DOHH2 (cell line): Measurements from ENCODE around the gene HDC.

ENCODE experiments used
- H3F3A ChIP-seq: fragments of 200-600 bp; sonication (generic), shearing (Covaris generic); 2 replicates; pipeline ENCODE4 v1.6.0; 2016; ENCODE audit warnings: antibody characterized with exemption, mild to moderate bottlenecking; ENCODE audit not compliant: control insufficient read depth, insufficient read depth
- H3K27ac ChIP-seq: fragments of 200-600 bp; sonication (generic); 2 replicates; pipeline ENCODE4 v1.5.1; 2014; ENCODE audit warnings: low read depth, mild to moderate bottlenecking, low read length, moderate library complexity
- H3K27me3 ChIP-seq: fragments of 200-600 bp; sonication (generic); 2 replicates; pipeline ENCODE4 v1.6.1; 2014; ENCODE audit warnings: mild to moderate bottlenecking, low read length, mixed read lengths; ENCODE audit not compliant: control insufficient read depth
- H3K36me3 ChIP-seq: fragments of 200-600 bp; sonication (generic); 2 replicates; pipeline ENCODE4 v1.6.1; 2014; ENCODE audit warnings: mild to moderate bottlenecking, low read length, moderate library complexity, mixed read lengths; ENCODE audit not compliant: control insufficient read depth
- H3K4me1 ChIP-seq: fragments of 200-600 bp; sonication (generic); 2 replicates; pipeline ENCODE4 v1.6.1; 2014; ENCODE audit warnings: mild to moderate bottlenecking, low read length, mixed read lengths; ENCODE audit not compliant: control insufficient read depth
- H3K4me2 ChIP-seq: fragments of 200-600 bp; sonication (generic); 2 replicates; pipeline ENCODE4 v1.6.0; 2014; ENCODE audit warnings: mild to moderate bottlenecking, low read length, moderate library complexity
- H3K4me3 ChIP-seq: fragments of 200-600 bp; sonication (generic); 2 replicates; pipeline ENCODE4 v1.5.1; 2014; ENCODE audit warnings: mild to moderate bottlenecking, low read length, mixed read lengths
- H3K79me2 ChIP-seq: fragments of 200-600 bp; sonication (generic); 2 replicates; pipeline ENCODE4 v1.6.1; 2014; ENCODE audit warnings: mild to moderate bottlenecking, low read length, mixed read lengths; ENCODE audit not compliant: control insufficient read depth
- H3K9me2 ChIP-seq: fragments of 200-600 bp; sonication (generic); replicated peaks from 2 replicates; pipeline ENCODE4 v1.6.1; 2014; ENCODE audit warnings: mild to moderate bottlenecking, low read length, mixed read lengths; ENCODE audit not compliant: control insufficient read depth
- H3K9me3 ChIP-seq: fragments of 200-600 bp; sonication (generic); 2 replicates; pipeline ENCODE4 v1.6.1; 2014; ENCODE audit warnings: antibody characterized with exemption, low read length, mixed read lengths; ENCODE audit not compliant: control insufficient read depth, insufficient read depth
- H4K20me1 ChIP-seq: fragments of 200-600 bp; sonication (generic); 2 replicates; pipeline ENCODE4 v1.6.0; 2014; ENCODE audit warnings: low read depth, mild to moderate bottlenecking, antibody characterized with exemption, low read length, moderate library complexity; ENCODE audit not compliant: control insufficient read depth, insufficient read depth
- CTCF ChIP-seq: fragments of 200-600 bp; sonication (generic); IDR thresholded peaks from one replicate; pipeline ENCODE4 v1.5.1; 2014; ENCODE audit warnings: antibody characterized with exemption, mild to moderate bottlenecking, low read depth, low read length; ENCODE audit not compliant: poor library complexity, severe bottlenecking
- EZH2phosphoT487 ChIP-seq: fragments of 200-600 bp; sonication (generic); IDR thresholded peaks from 2 replicates; pipeline ENCODE4 v1.6.1; 2017; ENCODE audit warnings: borderline replicate concordance, mild to moderate bottlenecking, antibody characterized with exemption, low read length, moderate library complexity, mixed read lengths

The HDC gene

GRCh38 chr15:50295966-50296365 lies 30.4 kb upstream of the HDC start:
- no peak overlapping the region for H3K4me3 ChIP-seq
- no peaks in the 10 kb centered on the region for H3K27me3 ChIP-seq
- no peaks in the 10 kb centered on the region for H3K9me2 ChIP-seq
- H3K79me2 ChIP-seq = no peaks in the 10 kb centered on the region
- no peaks in the 10 kb centered on the region for H4K20me1 ChIP-seq
- no peaks in the 10 kb centered on the region for H3K9me3 ChIP-seq
- H3K36me3 ChIP-seq = peaks cover 31% of the 10 kb centered on the region
- H3K4me2 ChIP-seq = no peak overlapping the region
- H3K27ac ChIP-seq = no peak overlapping the region
- no peaks in the 10 kb centered on the region for H3K4me1 ChIP-seq
- no peaks in the 10 kb centered on the region for H3F3A ChIP-seq
- TF ChIP-seq EZH2phosphoT487 (no peak), CTCF (no peak)

- Histone ChIP-seq H3K9me3 (no peaks in the 10 kb centered on the region), H3K4me3 (no peak overlapping the region), H3K9me2 (no peaks in the 10 kb centered on the region), H3K4me2 (no peak overlapping the region), H3K4me1 (no peaks in the 10 kb centered on the region), H3K27me3 (no peaks in the 10 kb centered on the region), H3K27ac (no peak overlapping the region), H4K20me1 (no peaks in the 10 kb centered on the region), H3K79me2 (no peaks in the 10 kb centered on the region), H3K36me3 (peaks cover 42% of the 10 kb centered on the region), H3F3A (0 out of 2 replicates have a peak, but pooled peaks cover 2% of the 10 kb centered on the region)
- no peak for TF ChIP-seq CTCF
- TF ChIP-seq EZH2phosphoT487 = no peak
Observed at GRCh38 chr15:50289749-50290148, 24.2 kb upstream of the HDC start.

- no peaks in the 10 kb centered on the region for H3K79me2 ChIP-seq
- no peak overlapping the region for H3K4me3 ChIP-seq
- H3F3A ChIP-seq = 0 out of 2 replicates have a peak, but pooled peaks cover 2% of the 10 kb centered on the region
- H3K4me1 ChIP-seq = no peaks in the 10 kb centered on the region
- TF ChIP-seq EZH2phosphoT487 (no peak), CTCF (no peak)
- no peaks in the 10 kb centered on the region for H3K27me3 ChIP-seq
- no peak overlapping the region for H3K27ac ChIP-seq
- no peak overlapping the region for H3K4me2 ChIP-seq
- H3K36me3 ChIP-seq = peaks cover 43% of the 10 kb centered on the region
- H4K20me1 ChIP-seq = no peaks in the 10 kb centered on the region
- no peaks in the 10 kb centered on the region for H3K9me2 ChIP-seq
- H3K9me3 ChIP-seq = no peaks in the 10 kb centered on the region
Observed at GRCh38 chr15:50287324-50288116, 22.0 kb upstream of the HDC start.
